ENCODE results near the gene TBXAS1. TPM values are rescaled to one million over a fixed set of nuclear protein-coding genes. Genes with fewer than 3 reads are reported as not detected.
"Not testable (repeated sequence)": the region's sequence is repeated elsewhere in the genome, so short reads cannot be mapped to it uniquely, and the experiment has no call there.

Gene TBXAS1
- total RNA-seq, 1 experiment from 2014 or later: 2.2 TPM

GRCh38 chr7:139829775-139830117, 682 bp downstream of the TBXAS1 start:
- H3K36me3 ChIP-seq (ENCODE audit: low read depth): no peaks in the 10 kb centered on the region
- H3K9me2 ChIP-seq (ENCODE audit: insufficient read depth): no peaks in the 10 kb centered on the region
- H3K9me3 ChIP-seq (ENCODE audit: insufficient read depth, low read depth): no peaks in the 10 kb centered on the region
- no peak overlapping the region for H3K4me2 ChIP-seq
- ChIA-PET POLR2A (ENCODE audit: unreplicated experiment) (no interaction called here), CTCF (no interaction called here)
- H3K27me3 ChIP-seq (ENCODE audit: insufficient read depth, low read depth): no peaks in the 10 kb centered on the region
- BruUV-seq (replicated peaks): no TSS peak
- TF ChIP-seq CTCF (conservative IDR thresholded peaks at IDR 0.05) (no peak), EZH2 (IDR thresholded peaks at IDR 0.05; ENCODE audit: low read depth) (no peak)
- no peaks in the 10 kb centered on the region for H3F3A ChIP-seq (ENCODE audit: insufficient read depth, low read depth)
- DNase-seq: no peak
- no peaks in the 10 kb centered on the region for H4K20me1 ChIP-seq (ENCODE audit: insufficient read depth)
- intact Hi-C loops (cut with micrococcal nuclease; ENCODE audit: unreplicated experiment): no loop called here
- H3K4me3 ChIP-seq: no peak overlapping the region
- no peak overlapping the region for H3K27ac ChIP-seq
- H3K79me2 ChIP-seq (ENCODE audit: low read depth): no peaks in the 10 kb centered on the region
- H3K4me1 ChIP-seq (replicated peaks; ENCODE audit: insufficient read depth): 0 out of 2 replicates have a peak, but pooled peaks cover 6% of the 10 kb centered on the region
- H2AFZ ChIP-seq: no peak overlapping the region

GRCh38 chr7:139830292-139830691, 1.2 kb downstream of the TBXAS1 start:
- Histone ChIP-seq H4K20me1 (ENCODE audit: insufficient read depth) (no peaks in the 10 kb centered on the region), H3K27me3 (ENCODE audit: insufficient read depth, low read depth) (no peaks in the 10 kb centered on the region), H3K36me3 (ENCODE audit: low read depth) (no peaks in the 10 kb centered on the region), H3K4me2 (no peak overlapping the region), H3K9me2 (ENCODE audit: insufficient read depth) (no peaks in the 10 kb centered on the region), H3F3A (ENCODE audit: insufficient read depth, low read depth) (no peaks in the 10 kb centered on the region), H2AFZ (no peak overlapping the region), H3K9me3 (ENCODE audit: insufficient read depth, low read depth) (no peaks in the 10 kb centered on the region), H3K4me3 (no peak overlapping the region), H3K4me1 (replicated peaks; ENCODE audit: insufficient read depth) (0 out of 2 replicates have a peak, but pooled peaks cover 6% of the 10 kb centered on the region), H3K79me2 (ENCODE audit: low read depth) (no peaks in the 10 kb centered on the region), H3K27ac (no peak overlapping the region)
- BruUV-seq (replicated peaks): no TSS peak
- ChIA-PET POLR2A (ENCODE audit: unreplicated experiment) (no interaction called here), CTCF (no interaction called here)
- intact Hi-C loops (cut with micrococcal nuclease; ENCODE audit: unreplicated experiment): no loop called here
- TF ChIP-seq CTCF (conservative IDR thresholded peaks at IDR 0.05) (no peak), EZH2 (IDR thresholded peaks at IDR 0.05; ENCODE audit: low read depth) (no peak)
- no peak for DNase-seq

GRCh38 chr7:139830782-139831501, 1.9 kb downstream of the TBXAS1 start:
- Histone ChIP-seq H3K79me2 (ENCODE audit: low read depth) (no peaks in the 10 kb centered on the region), H3K4me2 (no peak overlapping the region), H3K9me2 (ENCODE audit: insufficient read depth) (no peaks in the 10 kb centered on the region), H3K36me3 (ENCODE audit: low read depth) (no peaks in the 10 kb centered on the region), H3K9me3 (ENCODE audit: insufficient read depth, low read depth) (no peaks in the 10 kb centered on the region), H3K27me3 (ENCODE audit: insufficient read depth, low read depth) (no peaks in the 10 kb centered on the region), H3K27ac (no peak overlapping the region), H3K4me1 (replicated peaks; ENCODE audit: insufficient read depth) (0 out of 2 replicates have a peak, but pooled peaks cover 6% of the 10 kb centered on the region), H2AFZ (no peak overlapping the region), H3F3A (ENCODE audit: insufficient read depth, low read depth) (no peaks in the 10 kb centered on the region), H4K20me1 (ENCODE audit: insufficient read depth) (no peaks in the 10 kb centered on the region), H3K4me3 (no peak overlapping the region)
- TF ChIP-seq CTCF (conservative IDR thresholded peaks at IDR 0.05) (no peak), EZH2 (IDR thresholded peaks at IDR 0.05; ENCODE audit: low read depth) (no peak)
- intact Hi-C loops (cut with micrococcal nuclease; ENCODE audit: unreplicated experiment): no loop called here
- ChIA-PET CTCF (no interaction called here), POLR2A (ENCODE audit: unreplicated experiment) (no interaction called here)
- DNase-seq: no peak
- BruUV-seq (replicated peaks): no TSS peak

GRCh38 chr7:139835848-139836247, 6.8 kb downstream of the TBXAS1 start:
- H3K9me2 ChIP-seq (ENCODE audit: insufficient read depth); BruUV-seq (replicated peaks); H4K20me1 ChIP-seq (ENCODE audit: insufficient read depth); DNase-seq; H3F3A ChIP-seq (ENCODE audit: insufficient read depth, low read depth); H3K4me2 ChIP-seq; H3K4me1 ChIP-seq (replicated peaks; ENCODE audit: insufficient read depth); CTCF ChIA-PET; POLR2A ChIA-PET (ENCODE audit: unreplicated experiment); H3K9me3 ChIP-seq (ENCODE audit: insufficient read depth, low read depth); intact Hi-C loops (cut with micrococcal nuclease; ENCODE audit: unreplicated experiment); H3K4me3 ChIP-seq; H3K79me2 ChIP-seq (ENCODE audit: low read depth); H3K36me3 ChIP-seq (ENCODE audit: low read depth); H3K27ac ChIP-seq; H2AFZ ChIP-seq; H3K27me3 ChIP-seq (ENCODE audit: insufficient read depth, low read depth): not testable (repeated sequence)

- H3K79me2 ChIP-seq (ENCODE audit: low read depth); H3K4me1 ChIP-seq (replicated peaks; ENCODE audit: insufficient read depth); H3F3A ChIP-seq (ENCODE audit: insufficient read depth, low read depth); H3K4me3 ChIP-seq; POLR2A ChIA-PET (ENCODE audit: unreplicated experiment); H4K20me1 ChIP-seq (ENCODE audit: insufficient read depth); H3K27me3 ChIP-seq (ENCODE audit: insufficient read depth, low read depth); H3K9me2 ChIP-seq (ENCODE audit: insufficient read depth); H2AFZ ChIP-seq; intact Hi-C loops (cut with micrococcal nuclease; ENCODE audit: unreplicated experiment); H3K4me2 ChIP-seq; H3K9me3 ChIP-seq (ENCODE audit: insufficient read depth, low read depth); DNase-seq; H3K36me3 ChIP-seq (ENCODE audit: low read depth); CTCF ChIA-PET; BruUV-seq (replicated peaks); H3K27ac ChIP-seq: not testable (repeated sequence)
These were observed 8.2 kb downstream of the TBXAS1 start for GRCh38 chr7:139837291-139837690.
